PFSK-1 (cell line): ENCODE results near the gene CNPY4.

ENCODE experiments used
- FOXP2 ChIP-seq: optimal IDR thresholded peaks from 2 replicates; pipeline ENCODE3; 2011; ENCODE audit warnings: borderline replicate concordance, control low read depth, inconsistent platforms; ENCODE audit not compliant: insufficient read depth; ENCODE audit errors: extremely low read length, extremely low read depth
- POLR2AphosphoS5 ChIP-seq: IDR thresholded peaks from 2 replicates; pipeline ENCODE4 v1.6.1; 2012; ENCODE audit warnings: low read depth, mild to moderate bottlenecking, control low read depth, low read length, moderate library complexity
- SIN3A ChIP-seq: IDR thresholded peaks from 2 replicates; pipeline ENCODE4 v1.6.1; 2012; ENCODE audit warnings: mild to moderate bottlenecking, low read length, moderate library complexity, borderline replicate concordance; ENCODE audit not compliant: insufficient read depth
- TAF1 ChIP-seq: IDR thresholded peaks from 2 replicates; pipeline ENCODE4 v1.6.1; 2012; ENCODE audit warnings: low read length, control low read depth, borderline replicate concordance; ENCODE audit not compliant: insufficient read depth
- TF ChIP-seq, protein P1 (sequence below), 2 experiments: IDR thresholded peaks; 2 replicates each; pipeline versions ENCODE4 v1.6.1 to v1.8.0; 2011 to 2012; ENCODE audit warnings: low read depth in 2 of 2, low read length in 2 of 2, control low read depth in 1 of 2, inconsistent platforms in 1 of 2, mild to moderate bottlenecking in 1 of 2, moderate library complexity in 1 of 2; ENCODE audit not compliant: insufficient read depth in 1 of 2

DNA sequence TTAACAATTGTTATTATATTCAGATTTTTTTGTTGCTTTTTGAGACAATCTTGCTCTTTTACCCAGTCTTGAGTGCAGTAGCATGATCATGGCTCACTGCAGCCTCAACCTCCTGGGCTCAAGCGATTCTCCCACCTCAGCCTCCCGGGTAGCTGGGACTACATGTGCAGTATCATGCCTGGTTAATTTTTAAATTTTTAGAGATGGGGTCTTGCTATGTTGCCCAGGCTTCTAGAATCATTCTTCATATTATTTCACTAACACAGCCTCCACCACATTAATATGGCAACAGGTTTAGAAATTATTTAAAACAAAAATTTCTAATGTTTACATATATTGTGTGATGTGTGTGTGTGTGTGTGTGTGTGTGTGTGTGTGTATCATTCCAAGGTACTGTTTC, 27.8 kb downstream of the CNPY4 start:
- TF ChIP-seq POLR2AphosphoS5 = no peak
- no peak for TF ChIP-seq SIN3A
- TF ChIP-seq, protein P1, sequence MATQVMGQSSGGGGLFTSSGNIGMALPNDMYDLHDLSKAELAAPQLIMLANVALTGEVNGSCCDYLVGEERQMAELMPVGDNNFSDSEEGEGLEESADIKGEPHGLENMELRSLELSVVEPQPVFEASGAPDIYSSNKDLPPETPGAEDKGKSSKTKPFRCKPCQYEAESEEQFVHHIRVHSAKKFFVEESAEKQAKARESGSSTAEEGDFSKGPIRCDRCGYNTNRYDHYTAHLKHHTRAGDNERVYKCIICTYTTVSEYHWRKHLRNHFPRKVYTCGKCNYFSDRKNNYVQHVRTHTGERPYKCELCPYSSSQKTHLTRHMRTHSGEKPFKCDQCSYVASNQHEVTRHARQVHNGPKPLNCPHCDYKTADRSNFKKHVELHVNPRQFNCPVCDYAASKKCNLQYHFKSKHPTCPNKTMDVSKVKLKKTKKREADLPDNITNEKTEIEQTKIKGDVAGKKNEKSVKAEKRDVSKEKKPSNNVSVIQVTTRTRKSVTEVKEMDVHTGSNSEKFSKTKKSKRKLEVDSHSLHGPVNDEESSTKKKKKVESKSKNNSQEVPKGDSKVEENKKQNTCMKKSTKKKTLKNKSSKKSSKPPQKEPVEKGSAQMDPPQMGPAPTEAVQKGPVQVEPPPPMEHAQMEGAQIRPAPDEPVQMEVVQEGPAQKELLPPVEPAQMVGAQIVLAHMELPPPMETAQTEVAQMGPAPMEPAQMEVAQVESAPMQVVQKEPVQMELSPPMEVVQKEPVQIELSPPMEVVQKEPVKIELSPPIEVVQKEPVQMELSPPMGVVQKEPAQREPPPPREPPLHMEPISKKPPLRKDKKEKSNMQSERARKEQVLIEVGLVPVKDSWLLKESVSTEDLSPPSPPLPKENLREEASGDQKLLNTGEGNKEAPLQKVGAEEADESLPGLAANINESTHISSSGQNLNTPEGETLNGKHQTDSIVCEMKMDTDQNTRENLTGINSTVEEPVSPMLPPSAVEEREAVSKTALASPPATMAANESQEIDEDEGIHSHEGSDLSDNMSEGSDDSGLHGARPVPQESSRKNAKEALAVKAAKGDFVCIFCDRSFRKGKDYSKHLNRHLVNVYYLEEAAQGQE (IDR thresholded peaks at IDR 0.05; ENCODE audit: insufficient read depth in 1 of 2, low read depth in 2 of 2, low read length in 2 of 2) = no peak
- TF ChIP-seq TAF1 = no peak
- TF ChIP-seq FOXP2 = no peak
